ENCODE results near the gene SPAG16. TPM values are rescaled to one million over a fixed set of nuclear protein-coding genes. Genes with fewer than 3 reads are reported as not detected.

Gene SPAG16
- total and polyA plus RNA-seq, 11 donors, result 9.8 to 26.1 (median 15.2) TPM

- DNase-seq (no peak), ATAC-seq (no peak)
- intact Hi-C loops (cut with DNase I), result no loop called here
- peak overlapping the region in 1 of 12 donors; percentile 20 for H3K27ac ChIP-seq
- H3K27me3 ChIP-seq, result no peaks in the 10 kb centered on the region
- H3K36me3 ChIP-seq, result no peaks in the 10 kb centered on the region
- no peak for TF ChIP-seq POLR2A (IDR thresholded peaks at IDR 0.05)
- TF ChIP-seq CTCF (IDR thresholded peaks at IDR 0.05), result no peak
- 87 to 91% (median 89%) methylated on average over 3 of the region's 3 CpGs for WGBS, 4 donors
- no peaks in the 10 kb centered on the region for H3K4me1 ChIP-seq
- peaks cover 0 to 23% (median 2%) of the 10 kb centered on the region in 12 donors for H3K9me3 ChIP-seq
- no peak overlapping the region for H3K4me3 ChIP-seq
Measured at GRCh38 chr2:213561759-213562158, 277.5 kb downstream of the SPAG16 start.

DNA sequence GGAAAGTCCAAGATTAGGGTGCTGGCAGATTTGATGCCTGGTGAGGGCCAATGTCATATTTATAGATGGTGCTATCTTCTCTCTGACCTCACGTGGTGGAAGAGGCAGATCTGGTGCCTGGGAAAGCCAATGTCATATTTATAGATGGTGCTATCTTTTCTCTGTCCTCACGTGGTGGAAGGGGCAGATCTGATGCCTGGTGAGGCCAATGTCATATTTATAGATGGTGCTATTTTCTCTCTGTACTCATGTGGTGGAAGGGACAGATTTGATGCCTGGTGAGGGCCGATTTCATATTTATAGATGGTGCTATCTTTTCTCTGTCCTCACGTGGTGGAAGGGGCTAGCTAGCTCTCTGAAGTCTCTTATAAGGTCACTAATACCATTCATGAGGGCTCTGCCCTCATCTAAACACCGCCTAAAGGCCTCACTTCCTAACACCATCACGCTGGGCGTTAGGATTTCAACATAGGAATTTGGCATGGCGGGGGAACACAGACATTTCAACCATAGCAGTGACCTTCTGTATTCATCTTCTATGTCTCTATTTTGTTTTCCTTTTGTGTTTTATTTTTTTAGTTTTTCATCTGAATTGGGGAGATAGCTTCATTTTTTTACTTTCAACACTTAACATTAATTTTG lies 278.4 kb downstream of the SPAG16 start:
- intact Hi-C loops (cut with DNase I), result no loop called here
- no peaks in the 10 kb centered on the region for H3K4me1 ChIP-seq
- WGBS, 4 donors, result 50 to 56% (median 51%) methylated on average over 8 of the region's 8 CpGs
- ATAC-seq (peak; percentile 88 to 99 (median 92)), DNase-seq (peak in 1 of 5 donors; percentile 25)
- TF ChIP-seq POLR2A (IDR thresholded peaks at IDR 0.05) (no peak), CTCF (IDR thresholded peaks at IDR 0.05) (no peak)
- H3K27me3 ChIP-seq, result no peaks in the 10 kb centered on the region
- H3K4me3 ChIP-seq, result no peak overlapping the region
- H3K36me3 ChIP-seq, result no peaks in the 10 kb centered on the region
- H3K9me3 ChIP-seq, result peaks cover 0 to 23% (median 0%) of the 10 kb centered on the region in 12 donors
- H3K27ac ChIP-seq, result peak overlapping the region in 2 of 12 donors; percentile 18 to 25

- no peaks in the 10 kb centered on the region for H3K4me1 ChIP-seq
- intact Hi-C loops (cut with DNase I), result no loop called here
- no peak overlapping the region for H3K4me3 ChIP-seq
- H3K27ac ChIP-seq, result no peak overlapping the region
- no peaks in the 10 kb centered on the region for H3K36me3 ChIP-seq
- no peak for DNase-seq
- H3K9me3 ChIP-seq, result peaks cover 0 to 19% (median 0%) of the 10 kb centered on the region in 12 donors
- no peaks in the 10 kb centered on the region for H3K27me3 ChIP-seq
- ATAC-seq, result no peak
- TF ChIP-seq CTCF (IDR thresholded peaks at IDR 0.05) (no peak), POLR2A (IDR thresholded peaks at IDR 0.05) (no peak)
Measured at GRCh38 chr2:213566846-213567245, 282.6 kb downstream of the SPAG16 start.

- no peak for ATAC-seq
- H3K4me1 ChIP-seq, result no peaks in the 10 kb centered on the region
- intact Hi-C loops (cut with DNase I), result no loop called here
- no peak overlapping the region for H3K27ac ChIP-seq
- 84 to 93% (median 88%) methylated on average over 1 of the region's 1 CpG for WGBS, 4 donors
- no peaks in the 10 kb centered on the region for H3K36me3 ChIP-seq
- DNase-seq, result no peak
- H3K4me3 ChIP-seq, result no peak overlapping the region
- H3K9me3 ChIP-seq, result no peaks in the 10 kb centered on the region
- H3K27me3 ChIP-seq, result no peaks in the 10 kb centered on the region
- TF ChIP-seq POLR2A (IDR thresholded peaks at IDR 0.05) (no peak), CTCF (IDR thresholded peaks at IDR 0.05) (no peak)
Measured at GRCh38 chr2:213609570-213610170, 325.4 kb downstream of the SPAG16 start.

Data from heart left ventricle (tissue), 16 donors.